Neutrophil (primary cell): ENCODE measurements around the gene NFKBIL1.
A peak's percentile ranks its signal among the peaks of the same experiment; 100 is the strongest.

Source experiments
- H3K27ac ChIP-seq: fragments of 200-600 bp; sonication (generic); 2 replicates; pipeline ENCODE4 v1.5.1; 2016; ENCODE audit warnings: mild to moderate bottlenecking, moderate library complexity
- H3K27me3 ChIP-seq: fragments of 200-600 bp; sonication (generic); 2 replicates; pipeline ENCODE4 v1.6.0; 2016; ENCODE audit warnings: mild to moderate bottlenecking
- H3K36me3 ChIP-seq: fragments of 200-600 bp; sonication (generic); 2 replicates; pipeline ENCODE4 v1.5.1; 2017
- H3K4me1 ChIP-seq, 2 experiments: fragments of 200-600 bp in 1 of 2; sonication (generic) in 1 of 2; 1 replicate in 1 of 2; 2 replicates in 1 of 2; pipeline versions ENCODE4 v1.5.1 to v1.6.1; 2013 to 2016; ENCODE audit warnings: low read depth in 1 of 2, low read length in 1 of 2, mild to moderate bottlenecking in 1 of 2, moderate library complexity in 1 of 2; ENCODE audit not compliant: control insufficient read depth in 1 of 2, insufficient read depth in 1 of 2
- H3K4me3 ChIP-seq, 2 experiments: fragments of 200-600 bp in 1 of 2; sonication (generic) in 1 of 2; 1 replicate in 1 of 2; 2 replicates in 1 of 2; pipeline ENCODE4 v1.5.1; 2013 to 2016; ENCODE audit warnings: low read depth in 1 of 2, low read length in 1 of 2, mild to moderate bottlenecking in 1 of 2, moderate library complexity in 1 of 2
- H3K9me3 ChIP-seq: fragments of 200-600 bp; sonication (generic); 2 replicates; pipeline ENCODE4 v1.5.1; 2016
- TF ChIP-seq, protein P1 (sequence below): fragments of 200-600 bp; sonication (generic); IDR thresholded peaks from 2 replicates; pipeline ENCODE4 v1.5.1; 2016; ENCODE audit warnings: antibody characterized with exemption

NFKBIL1 gene

DNA sequence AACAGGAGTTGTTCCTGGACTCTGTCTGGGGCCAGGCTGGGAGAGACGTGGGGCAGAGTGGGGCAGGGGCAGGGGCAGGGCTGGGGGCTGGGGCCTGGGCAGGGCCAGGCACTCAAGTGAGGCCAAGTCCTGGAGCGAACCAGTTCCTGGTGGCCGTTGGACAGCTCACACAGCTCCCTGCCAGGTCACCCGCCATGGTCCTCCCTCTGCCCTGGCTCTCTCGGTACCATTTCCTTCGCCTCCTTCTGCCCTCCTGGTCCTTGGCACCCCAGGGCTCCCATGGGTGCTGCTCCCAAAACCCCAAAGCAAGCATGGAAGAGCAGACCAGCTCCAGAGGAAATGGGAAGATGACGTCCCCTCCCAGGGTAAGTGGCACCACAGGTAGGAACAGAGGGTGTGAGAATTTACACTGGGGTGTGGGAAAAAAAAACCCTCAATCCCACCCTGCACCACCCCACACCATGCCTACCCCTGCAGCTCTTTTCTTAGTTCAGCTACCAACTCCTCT lies 18.5 kb upstream of the NFKBIL1 start, which contains the start of gene MCCD1:
MCCD1 (plus strand) TSS at position 142 of the 508 bp plus-strand sequence; CDS start at position 195, 53 bp downstream.
- Histone ChIP-seq H3K9me3 (no peaks in the 10 kb centered on the region), H3K4me3 (no peak within 1 kb of the TSS), H3K27ac (peak within 1 kb of the TSS; percentile 20), H3K27me3 (no peaks in the 10 kb centered on the region), H3K36me3 (peaks cover 53% of the 10 kb centered on the region), H3K4me1 (no peaks in the 10 kb centered on the region)
- TF ChIP-seq, protein P1, sequence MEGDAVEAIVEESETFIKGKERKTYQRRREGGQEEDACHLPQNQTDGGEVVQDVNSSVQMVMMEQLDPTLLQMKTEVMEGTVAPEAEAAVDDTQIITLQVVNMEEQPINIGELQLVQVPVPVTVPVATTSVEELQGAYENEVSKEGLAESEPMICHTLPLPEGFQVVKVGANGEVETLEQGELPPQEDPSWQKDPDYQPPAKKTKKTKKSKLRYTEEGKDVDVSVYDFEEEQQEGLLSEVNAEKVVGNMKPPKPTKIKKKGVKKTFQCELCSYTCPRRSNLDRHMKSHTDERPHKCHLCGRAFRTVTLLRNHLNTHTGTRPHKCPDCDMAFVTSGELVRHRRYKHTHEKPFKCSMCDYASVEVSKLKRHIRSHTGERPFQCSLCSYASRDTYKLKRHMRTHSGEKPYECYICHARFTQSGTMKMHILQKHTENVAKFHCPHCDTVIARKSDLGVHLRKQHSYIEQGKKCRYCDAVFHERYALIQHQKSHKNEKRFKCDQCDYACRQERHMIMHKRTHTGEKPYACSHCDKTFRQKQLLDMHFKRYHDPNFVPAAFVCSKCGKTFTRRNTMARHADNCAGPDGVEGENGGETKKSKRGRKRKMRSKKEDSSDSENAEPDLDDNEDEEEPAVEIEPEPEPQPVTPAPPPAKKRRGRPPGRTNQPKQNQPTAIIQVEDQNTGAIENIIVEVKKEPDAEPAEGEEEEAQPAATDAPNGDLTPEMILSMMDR: no peak

DNA sequence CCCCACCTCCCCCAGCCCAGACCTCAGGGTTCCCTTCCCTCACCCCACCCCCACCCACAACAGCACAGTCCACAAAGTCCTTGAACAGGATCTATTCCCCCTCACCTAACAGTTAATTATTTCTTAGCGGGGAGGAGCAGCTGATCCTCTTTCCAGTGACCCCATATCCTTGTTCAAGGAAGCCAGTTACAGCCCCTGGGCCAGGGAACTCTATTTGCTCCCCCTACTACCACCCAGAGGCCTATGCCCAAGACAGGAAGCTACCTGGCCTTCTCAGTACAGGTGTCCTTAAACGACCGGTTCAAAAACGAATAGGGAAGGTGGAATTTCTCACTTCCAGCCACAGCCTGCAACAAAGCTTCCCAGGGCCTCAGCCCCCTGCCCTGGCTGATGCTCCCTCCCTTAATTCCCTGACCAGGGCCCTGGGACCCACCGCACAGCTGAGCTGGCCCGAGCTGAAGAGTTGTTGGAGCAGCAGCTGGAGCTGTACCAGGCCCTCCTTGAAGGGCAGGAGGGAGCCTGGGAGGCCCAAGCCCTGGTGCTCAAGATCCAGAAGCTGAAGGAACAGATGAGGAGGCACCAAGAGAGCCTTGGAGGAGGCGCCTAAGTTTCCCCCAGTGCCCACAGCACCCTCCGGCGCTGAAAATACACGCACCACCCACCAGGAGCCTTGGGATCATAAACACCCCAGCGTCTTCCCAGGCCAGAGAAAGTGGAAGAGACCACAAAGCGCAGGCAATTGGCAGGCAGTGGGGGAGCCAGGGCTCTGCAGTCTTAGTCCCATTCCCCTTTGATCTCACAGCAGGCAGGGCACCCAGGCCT lies 17.9 kb upstream of the NFKBIL1 start:
- H3K27me3 ChIP-seq: no peaks in the 10 kb centered on the region
- no peaks in the 10 kb centered on the region for H3K4me1 ChIP-seq
- H3K9me3 ChIP-seq: no peaks in the 10 kb centered on the region
- H3K4me3 ChIP-seq: no peak overlapping the region
- H3K36me3 ChIP-seq: peaks cover 60% of the 10 kb centered on the region
- H3K27ac ChIP-seq: peak overlapping the region; percentile 20
- TF ChIP-seq, protein P1: no peak

DNA sequence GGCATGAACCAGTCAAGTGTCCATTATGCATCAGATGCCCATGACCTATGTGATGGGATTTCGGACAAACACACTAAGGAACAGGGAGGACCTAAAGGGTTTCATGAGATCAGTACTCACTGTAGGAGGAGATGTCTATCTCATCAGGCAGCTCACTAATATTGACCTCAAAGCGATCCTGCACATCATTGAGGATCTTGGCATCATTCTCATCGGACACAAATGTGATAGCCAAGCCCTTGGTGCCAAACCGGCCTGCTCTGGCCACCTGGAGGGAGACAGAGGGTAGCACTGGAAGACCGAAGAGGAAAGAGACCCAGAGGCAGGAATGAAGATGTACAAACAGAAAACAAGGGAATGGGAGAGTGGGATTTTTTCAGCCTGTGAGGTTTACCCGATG lies 16.7 kb upstream of the NFKBIL1 start:
- TF ChIP-seq, protein P1: no peak
- no peaks in the 10 kb centered on the region for H3K9me3 ChIP-seq
- no peak overlapping the region for H3K4me3 ChIP-seq
- H3K27me3 ChIP-seq: no peaks in the 10 kb centered on the region
- no peak overlapping the region for H3K27ac ChIP-seq
- peaks cover 71% of the 10 kb centered on the region for H3K36me3 ChIP-seq
- H3K4me1 ChIP-seq: no peaks in the 10 kb centered on the region

DNA sequence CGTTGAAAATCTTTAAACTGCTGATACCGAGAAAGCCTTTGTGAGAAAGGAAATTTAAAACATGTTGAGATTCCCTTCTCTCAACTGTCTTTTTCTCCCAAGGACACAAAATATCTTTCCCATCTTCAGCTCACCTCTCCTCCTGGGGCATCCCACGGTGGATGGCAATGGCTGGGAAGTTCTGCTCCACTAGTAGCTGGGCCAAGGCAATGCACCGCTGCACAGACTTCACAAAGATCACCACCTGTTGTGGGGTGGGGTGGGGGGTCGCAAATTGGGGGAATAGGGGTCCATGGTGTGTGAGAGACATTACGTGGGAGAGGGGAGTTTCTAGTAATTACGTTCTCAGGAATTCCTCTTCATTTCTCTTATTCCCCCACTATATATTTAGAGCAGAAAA lies 16.2 kb upstream of the NFKBIL1 start:
- Histone ChIP-seq H3K27ac (no peak overlapping the region), H3K36me3 (peaks cover 76% of the 10 kb centered on the region), H3K4me3 (no peak overlapping the region), H3K9me3 (no peaks in the 10 kb centered on the region), H3K27me3 (no peaks in the 10 kb centered on the region), H3K4me1 (no peaks in the 10 kb centered on the region)
- TF ChIP-seq, protein P1: no peak

DNA sequence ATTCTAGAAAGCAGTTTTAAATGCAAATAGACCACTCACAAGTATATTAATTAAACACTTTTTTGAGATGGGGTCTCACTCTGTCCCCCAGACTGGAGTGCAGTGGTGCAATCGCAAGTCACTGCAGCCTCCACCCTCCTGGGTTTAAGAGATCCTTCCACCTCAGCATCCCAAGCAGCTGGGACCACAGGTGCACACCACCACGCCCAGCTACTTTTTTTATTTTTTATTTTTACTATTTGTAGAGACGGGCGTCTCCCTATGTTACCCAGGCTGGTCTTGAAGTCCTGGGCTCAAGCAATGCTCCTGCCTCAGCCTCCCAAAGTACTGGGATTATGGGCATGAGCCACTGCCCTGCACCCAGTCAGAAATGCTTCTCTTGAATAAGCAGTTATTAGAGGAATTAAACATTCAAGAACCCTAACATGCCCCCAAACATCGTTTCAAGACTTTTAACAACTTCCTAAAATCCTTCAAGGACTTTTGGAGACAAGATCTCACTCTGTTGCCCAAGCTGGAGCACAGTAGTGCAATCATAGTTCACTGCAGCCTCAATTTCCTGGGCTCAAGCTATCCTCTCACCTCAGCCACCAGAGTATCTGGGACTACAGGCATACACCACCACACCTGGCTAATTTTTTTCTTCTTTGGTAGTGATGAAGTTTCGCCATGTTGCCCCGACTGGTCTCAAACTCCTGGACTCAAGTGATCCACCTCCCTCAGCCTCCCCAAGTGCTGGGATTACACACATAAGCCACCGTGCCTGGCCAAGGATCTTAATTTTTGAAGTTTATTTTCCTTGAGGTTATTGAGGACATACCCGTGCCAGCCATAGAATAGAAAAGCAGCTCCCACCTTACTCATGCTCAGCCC lies 15.4 kb upstream of the NFKBIL1 start:
- H3K27me3 ChIP-seq: no peaks in the 10 kb centered on the region
- H3K4me3 ChIP-seq: no peak overlapping the region
- H3K27ac ChIP-seq: peak overlapping the region; percentile 3
- no peaks in the 10 kb centered on the region for H3K9me3 ChIP-seq
- no peaks in the 10 kb centered on the region for H3K4me1 ChIP-seq
- TF ChIP-seq, protein P1: no peak
- peaks cover 84% of the 10 kb centered on the region for H3K36me3 ChIP-seq
